Cerebellar nuclear complex (tissue), 1 donor: Measurements from ENCODE around the gene SEPTIN5.

Source experiments
- DNase-seq, 2 experiments: peaks; one replicate each; lab custom pipeline; 2025; lab: John Stamatoyannopoulos, UW

Gene SEPTIN5

GRCh38 chr22:19748991-19749664, 34.8 kb downstream of the SEPTIN5 start:
- DNase-seq: no peak

GRCh38 chr22:19749876-19750275, 35.6 kb downstream of the SEPTIN5 start:
- no peak for DNase-seq

- DNase-seq: no peak
Measured at GRCh38 chr22:19750507-19751490, 36.5 kb downstream of the SEPTIN5 start.

- no peak for DNase-seq
Measured at GRCh38 chr22:19751497-19752245, 37.4 kb downstream of the SEPTIN5 start.

GRCh38 chr22:19753090-19753842, 39.0 kb downstream of the SEPTIN5 start:
- DNase-seq: no peak

- no peak for DNase-seq
Measured at GRCh38 chr22:19753996-19754700, 39.8 kb downstream of the SEPTIN5 start.

- no peak for DNase-seq
Measured at GRCh38 chr22:19754701-19755144, 40.4 kb downstream of the SEPTIN5 start.

- no peak for DNase-seq
Measured at GRCh38 chr22:19755145-19755710, 40.9 kb downstream of the SEPTIN5 start.

GRCh38 chr22:19755722-19756287, 41.5 kb downstream of the SEPTIN5 start:
- DNase-seq: no peak

- no peak for DNase-seq
Measured at GRCh38 chr22:19756288-19757128, 42.2 kb downstream of the SEPTIN5 start.

GRCh38 chr22:19757140-19757984, 43.1 kb downstream of the SEPTIN5 start:
- DNase-seq: no peak

- no peak for DNase-seq
Measured at GRCh38 chr22:19757985-19758895, 43.9 kb downstream of the SEPTIN5 start.

- no peak for DNase-seq
Measured at GRCh38 chr22:19758896-19759426, 44.7 kb downstream of the SEPTIN5 start.

GRCh38 chr22:19759427-19760057, 45.2 kb downstream of the SEPTIN5 start:
- no peak for DNase-seq

GRCh38 chr22:19760058-19760950, 46.0 kb downstream of the SEPTIN5 start, which contains the start of gene TBX1:
Gene TBX1 (plus strand): TSS chr22:19760778. CDS start chr22:19760844, 66 bp downstream.
- DNase-seq: no peak
